Measurements from ENCODE around the gene TSC2. TPM values are rescaled to one million over a fixed set of nuclear protein-coding genes. Genes with fewer than 3 reads are reported as not detected.
"Not testable (repeated sequence)": the region's sequence is repeated elsewhere in the genome, so short reads cannot be mapped to it uniquely, and the experiment has no call there.

TSC2 gene
- total and polyA plus RNA-seq, 10 donors, result 20.7 to 185 (median 93.8) TPM

GRCh38 chr16:2121853-2122252 lies 74.1 kb downstream of the TSC2 start:
- peak overlapping the region in 1 of 8 donors; percentile 16 for H3K27ac ChIP-seq
- no peak for DNase-seq
- TF ChIP-seq POLR2A (IDR thresholded peaks at IDR 0.05) (no peak), CTCF (IDR thresholded peaks at IDR 0.05 in 8 of 11, conservative IDR thresholded peaks at IDR 0.05 in 3 of 11) (no peak), POLR2AphosphoS5 (IDR thresholded peaks at IDR 0.05) (no peak)

GRCh38 chr16:2122429-2122828 lies 74.6 kb downstream of the TSC2 start:
- Histone ChIP-seq H3K4me3 (no peak overlapping the region), H3K27me3 (replicated peaks in 1 of 7) (no peaks in the 10 kb centered on the region), H3K9me3 (no peaks in the 10 kb centered on the region), H3K36me3 (peaks cover 0 to 5% (median 0%) of the 10 kb centered on the region in 6 donors), H3K4me1 (peaks cover 12 to 67% (median 45%) of the 10 kb centered on the region in 6 donors), H3K27ac (peak overlapping the region in 3 of 8 donors; percentile 5 to 86 (median 23))
- WGBS, 5 donors, result 85 to 95% (median 87%) methylated on average over 8 to 17 of the region's 17 CpGs
- intact Hi-C loops (cut with DNase I; ENCODE audit: low total_unique reads), result no loop called here
- TF ChIP-seq POLR2AphosphoS5 (IDR thresholded peaks at IDR 0.05) (no peak), POLR2A (IDR thresholded peaks at IDR 0.05) (no peak), CTCF (IDR thresholded peaks at IDR 0.05 in 8 of 11, conservative IDR thresholded peaks at IDR 0.05 in 3 of 11) (no peak)
- DNase-seq, result no peak

More at GRCh38 chr16:2121853-2122252, 74.1 kb downstream of the TSC2 start:
- Histone ChIP-seq H3K4me1 (peaks cover 9 to 66% (median 43%) of the 10 kb centered on the region in 6 donors), H3K9me3 (no peaks in the 10 kb centered on the region), H3K36me3 (peaks cover 0 to 10% (median 0%) of the 10 kb centered on the region in 6 donors), H3K4me3 (no peak overlapping the region), H3K27me3 (replicated peaks in 1 of 7) (no peaks in the 10 kb centered on the region)
- 74 to 94% (median 84%) methylated on average over 11 to 19 of the region's 19 CpGs for WGBS, 5 donors
- intact Hi-C loops (cut with DNase I; ENCODE audit: low total_unique reads), result no loop called here

- H3K27me3 ChIP-seq (replicated peaks in 1 of 7); DNase-seq; H3K9me3 ChIP-seq; intact Hi-C loops (cut with DNase I; ENCODE audit: low total_unique reads); H3K4me3 ChIP-seq; H3K36me3 ChIP-seq: not testable (repeated sequence)
- WGBS, 5 donors, result 59 to 89% (median 69%) methylated on average over 11 to 21 of the region's 26 CpGs
- H3K27ac ChIP-seq, result peak overlapping the region in 3 of 8 donors; percentile 5 to 86 (median 33)
- H3K4me1 ChIP-seq, result peaks cover 12 to 70% (median 46%) of the 10 kb centered on the region in 6 donors
Observed at GRCh38 chr16:2122934-2123683, 75.3 kb downstream of the TSC2 start.

- H3K27me3 ChIP-seq (replicated peaks in 1 of 7); intact Hi-C loops (cut with DNase I; ENCODE audit: low total_unique reads); H3K4me3 ChIP-seq; H3K36me3 ChIP-seq; DNase-seq; H3K9me3 ChIP-seq: not testable (repeated sequence)
- 46 to 65% (median 58%) methylated on average over 8 to 26 of the region's 27 CpGs for WGBS, 5 donors
- Histone ChIP-seq H3K27ac (peak overlapping the region; percentile 53 to 86 (median 77)), H3K4me1 (peaks cover 18 to 77% (median 53%) of the 10 kb centered on the region in 6 donors)
Observed at GRCh38 chr16:2123706-2124376, 76.1 kb downstream of the TSC2 start.

GRCh38 chr16:2124377-2124693 lies 76.5 kb downstream of the TSC2 start:
- H3K4me1 ChIP-seq, result peaks cover 19 to 82% (median 55%) of the 10 kb centered on the region in 6 donors
- peak overlapping the region in 3 of 8 donors; percentile 5 to 37 (median 11) for H3K4me3 ChIP-seq
- H3K27ac ChIP-seq, result peak overlapping the region; percentile 53 to 86 (median 77)
- H3K27me3 ChIP-seq (replicated peaks in 1 of 7); DNase-seq; H3K9me3 ChIP-seq; intact Hi-C loops (cut with DNase I; ENCODE audit: low total_unique reads); H3K36me3 ChIP-seq: not testable (repeated sequence)
- WGBS, 5 donors, result 0 to 43% (median 29%) methylated on average over 2 to 11 of the region's 11 CpGs

Data from spleen (tissue), 11 donors.